Eye (tissue), 1 donor: ENCODE results near the gene TAMM41.
"Not testable (repeated sequence)": the region's sequence is repeated elsewhere in the genome, so short reads cannot be mapped to it uniquely, and the experiment has no call there.

ENCODE experiments used
- DNase-seq: peaks from one replicate; pipeline ENCODE4 v3.0.0-alpha.2; 2015

Gene TAMM41

DNA sequence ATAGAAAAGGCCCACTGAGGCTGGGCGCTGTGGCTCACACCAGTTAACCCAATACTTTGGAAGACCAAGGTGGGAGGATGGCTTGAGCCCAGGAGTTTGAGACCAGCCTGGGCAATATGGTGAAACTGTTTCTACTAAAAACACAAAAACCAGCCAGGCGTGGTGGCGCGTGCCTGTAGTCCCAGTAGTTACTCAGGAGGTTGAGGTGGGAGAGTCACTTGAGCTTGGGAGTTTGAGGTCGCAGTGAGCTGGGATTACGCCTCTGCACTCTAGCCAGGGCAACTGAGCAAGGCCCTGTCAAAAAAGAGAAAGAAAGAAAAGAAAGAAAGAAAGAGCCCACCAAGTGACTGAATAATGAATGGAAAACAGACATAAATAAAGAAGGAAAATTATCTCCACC is 32.0 kb downstream of the TAMM41 start:
- DNase-seq: no peak

DNA sequence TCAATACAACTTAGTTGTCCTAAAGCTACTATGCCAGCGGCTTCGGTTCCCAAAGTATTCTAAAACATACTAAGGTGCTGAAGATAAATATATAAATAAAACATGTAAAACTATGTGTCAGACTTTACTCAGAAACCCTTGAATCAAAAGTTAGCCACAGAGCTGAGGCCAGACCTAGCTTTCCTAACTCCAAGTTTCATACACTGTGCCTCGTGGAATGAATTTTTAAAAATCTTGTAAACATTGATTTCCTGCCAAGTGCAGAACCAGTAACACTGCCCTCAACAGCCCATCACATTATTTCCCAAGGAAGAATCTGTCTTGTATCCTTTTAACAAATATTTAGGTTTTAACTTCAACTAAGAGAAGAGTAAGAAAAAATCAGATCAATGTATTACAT is 36.4 kb downstream of the TAMM41 start:
- no peak for DNase-seq

DNA sequence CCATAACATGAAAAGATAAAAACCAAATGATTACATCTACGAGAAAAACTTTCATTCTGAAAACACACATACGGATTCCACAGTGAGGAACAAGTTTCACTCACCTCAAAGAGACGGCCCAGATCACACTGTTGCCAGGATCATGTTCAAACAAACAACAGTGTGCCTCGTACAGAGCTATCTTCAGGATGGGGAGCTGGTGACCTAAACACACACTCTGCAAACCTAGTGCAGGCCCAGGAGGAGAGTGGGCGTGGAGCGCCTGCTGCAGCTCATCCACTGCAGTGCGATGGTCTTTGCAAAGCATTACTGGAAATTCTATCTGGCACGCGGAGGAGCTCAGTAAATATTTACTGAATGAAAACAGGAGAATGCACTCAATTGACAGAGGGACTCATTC is 38.5 kb downstream of the TAMM41 start:
- DNase-seq: no peak

DNA sequence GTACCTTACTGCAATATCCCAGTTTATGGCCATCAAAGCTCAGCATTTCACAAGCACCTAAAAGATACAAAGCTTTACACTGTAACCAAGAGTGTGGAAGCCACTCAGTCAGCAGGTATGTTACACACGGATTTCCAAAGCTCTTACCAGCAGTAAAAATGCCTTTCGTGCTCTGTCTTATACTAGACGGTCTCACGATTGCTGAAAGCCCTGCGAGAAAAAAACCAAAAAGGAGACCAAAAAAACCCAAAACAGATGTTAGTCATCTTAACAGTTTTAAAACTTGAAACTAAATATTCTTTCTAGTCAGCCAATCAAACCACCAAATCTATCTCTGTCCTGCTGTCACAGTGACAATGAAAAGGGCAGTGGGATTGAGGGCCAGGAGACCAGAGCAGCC is 39.0 kb downstream of the TAMM41 start:
- DNase-seq: no peak

DNA sequence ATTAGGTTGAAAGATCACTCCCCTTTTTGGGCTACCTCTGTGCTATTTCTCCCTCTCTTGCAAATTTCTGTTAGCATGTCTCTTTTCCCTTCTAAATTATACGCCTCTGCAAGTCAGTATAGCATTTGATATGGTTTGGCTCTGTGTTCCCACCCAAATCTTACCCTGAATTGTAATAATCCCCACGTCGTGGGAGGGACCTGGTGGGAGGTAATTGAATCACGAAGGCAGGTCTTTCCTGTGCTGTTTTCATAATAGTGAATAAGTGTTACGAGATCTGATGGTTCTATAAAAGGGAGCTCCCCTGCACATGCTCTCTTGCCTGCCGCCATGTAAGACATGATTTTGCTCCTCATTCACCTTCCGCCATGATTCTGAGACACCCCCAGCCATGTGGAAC is 41.0 kb downstream of the TAMM41 start:
- DNase-seq: no peak

DNA sequence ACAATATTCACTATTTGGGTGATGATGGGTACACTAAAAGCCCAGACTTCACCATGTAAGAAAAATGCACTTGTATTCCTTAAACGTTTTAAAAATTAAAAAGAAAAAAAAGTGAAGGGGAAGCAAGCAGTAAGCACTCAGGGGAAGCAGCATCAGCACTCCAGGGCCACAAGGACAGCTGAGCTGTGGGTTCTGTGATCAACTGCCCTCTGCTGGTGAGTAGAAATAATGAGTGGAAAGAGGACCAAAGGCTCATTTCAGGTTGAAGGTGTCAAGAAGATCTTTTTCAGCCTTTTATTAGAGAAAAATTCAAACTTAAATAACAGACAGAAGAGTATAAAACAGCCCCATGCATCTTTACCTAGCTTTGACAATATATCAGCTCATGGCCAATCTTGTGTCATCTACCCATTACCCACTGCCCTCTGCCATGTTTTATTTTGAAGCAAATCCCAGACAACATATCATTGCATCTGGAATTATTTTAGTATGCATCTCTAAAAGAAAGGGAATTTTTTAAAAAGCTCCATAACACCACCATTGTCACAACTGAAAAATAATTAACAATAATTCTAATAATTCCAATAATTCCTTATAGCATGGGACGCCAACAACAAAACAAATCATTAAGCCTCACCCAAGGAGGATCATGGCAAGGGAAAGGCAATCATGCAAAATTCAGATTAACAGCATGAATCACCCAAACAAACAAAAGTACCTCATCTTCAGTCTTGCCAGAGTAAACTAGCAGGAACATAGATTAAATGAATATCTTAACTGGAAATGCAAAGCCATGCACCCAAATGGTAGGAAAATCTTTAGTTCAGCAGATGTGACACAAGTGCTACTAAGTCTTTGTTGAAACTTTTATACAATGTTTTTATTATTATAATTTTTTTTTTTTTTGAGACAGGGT is 42.5 kb downstream of the TAMM41 start:
- peak; percentile 51 for DNase-seq

DNA sequence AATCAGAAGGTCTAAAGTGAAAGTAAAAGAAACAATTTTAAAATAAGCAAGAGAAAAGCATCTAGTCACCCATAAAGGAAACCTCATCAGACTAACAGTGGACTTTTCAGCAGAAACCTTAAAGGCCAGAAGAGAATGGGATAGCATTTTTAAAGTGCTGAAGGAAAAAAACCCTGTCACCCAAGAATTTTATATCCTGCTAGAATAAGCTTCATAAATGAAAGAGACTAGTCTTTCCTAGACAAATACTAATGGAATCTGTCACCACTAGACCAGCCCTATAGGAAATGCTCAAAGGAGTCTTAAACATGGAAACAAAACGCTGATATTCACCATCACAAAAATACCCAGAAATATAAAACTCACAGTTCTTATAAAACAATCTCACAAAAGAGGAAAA is 46.9 kb downstream of the TAMM41 start:
- DNase-seq: no peak

DNA sequence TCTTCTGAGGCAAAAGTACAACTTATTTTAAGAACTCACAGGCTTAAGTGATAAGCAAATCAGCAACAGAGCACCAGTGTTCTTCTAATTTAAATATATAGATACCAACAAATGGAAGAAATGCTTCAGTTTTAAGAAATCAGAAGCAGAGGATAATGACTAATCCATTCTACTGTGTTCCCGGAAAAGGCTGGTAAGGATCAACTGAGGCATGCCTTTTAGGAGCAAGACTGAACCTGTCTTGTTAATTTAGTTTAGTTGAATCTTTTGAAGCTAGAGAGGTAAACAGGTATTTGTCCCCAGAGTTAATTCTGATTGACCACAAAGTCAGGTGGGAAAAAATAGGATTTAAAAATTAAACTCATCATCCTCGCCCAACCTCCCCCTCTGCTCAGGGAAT is 51.8 kb downstream of the TAMM41 start:
- DNase-seq: no peak

DNA sequence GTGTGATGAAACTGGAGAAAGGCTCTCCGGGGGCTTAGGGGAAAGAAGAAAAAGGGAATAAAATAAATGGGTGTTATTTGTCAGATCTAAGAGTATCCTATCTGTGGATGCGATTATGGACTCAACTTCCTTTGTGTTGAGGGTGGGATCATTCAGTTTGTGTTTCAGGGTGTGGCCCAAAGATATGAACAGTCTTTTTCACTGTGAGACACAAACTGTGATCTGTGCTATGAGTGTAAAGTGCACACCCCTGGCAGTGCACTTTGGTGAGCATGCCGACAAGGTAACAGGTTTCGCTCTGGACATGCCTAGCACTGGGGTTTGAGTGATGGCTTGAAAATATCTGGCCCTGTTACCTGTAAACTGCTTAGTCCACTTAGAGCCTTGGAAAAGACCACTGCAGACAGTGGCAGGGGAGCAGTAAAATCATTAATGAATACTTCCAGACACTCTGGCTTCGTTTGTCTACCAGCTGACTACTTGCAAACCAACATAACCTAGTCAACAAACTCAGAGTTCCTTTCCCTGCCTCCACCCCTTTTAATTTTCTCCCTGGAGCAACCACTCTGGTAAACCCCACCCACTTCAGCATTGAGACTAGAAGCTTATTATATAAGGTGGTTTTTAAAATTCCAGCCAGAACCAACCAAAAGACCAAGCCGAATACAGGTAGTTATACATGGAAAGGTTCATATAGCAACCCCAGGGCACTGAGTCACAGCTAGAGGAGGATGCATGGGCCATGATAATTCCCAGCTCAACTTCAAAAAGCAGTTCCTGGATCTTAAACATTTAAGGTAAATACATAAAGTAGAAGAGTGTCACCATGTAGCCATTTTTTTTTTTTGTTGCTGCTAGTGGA is 55.1 kb downstream of the TAMM41 start:
- DNase-seq: no peak

DNA sequence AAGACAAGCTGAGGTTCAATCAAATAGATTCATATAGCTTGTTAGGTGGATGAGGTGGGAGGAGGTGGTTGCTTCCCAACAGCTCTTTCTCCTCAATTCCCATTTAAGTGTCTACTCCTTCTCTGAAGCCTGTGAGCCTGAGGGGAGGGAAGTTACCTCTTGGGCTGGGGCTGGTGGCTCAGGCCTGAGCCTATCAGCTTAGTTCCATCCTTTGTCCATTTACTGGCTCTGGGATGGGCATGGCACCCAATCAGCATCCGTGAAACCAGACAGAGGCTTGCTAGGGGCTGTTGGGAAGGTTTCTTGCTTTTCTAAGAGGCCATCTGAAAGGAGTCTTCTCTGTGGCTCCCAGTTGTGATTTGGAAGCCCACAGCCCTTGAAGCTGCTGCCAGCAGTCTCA is 57.3 kb downstream of the TAMM41 start:
- no peak for DNase-seq

DNA sequence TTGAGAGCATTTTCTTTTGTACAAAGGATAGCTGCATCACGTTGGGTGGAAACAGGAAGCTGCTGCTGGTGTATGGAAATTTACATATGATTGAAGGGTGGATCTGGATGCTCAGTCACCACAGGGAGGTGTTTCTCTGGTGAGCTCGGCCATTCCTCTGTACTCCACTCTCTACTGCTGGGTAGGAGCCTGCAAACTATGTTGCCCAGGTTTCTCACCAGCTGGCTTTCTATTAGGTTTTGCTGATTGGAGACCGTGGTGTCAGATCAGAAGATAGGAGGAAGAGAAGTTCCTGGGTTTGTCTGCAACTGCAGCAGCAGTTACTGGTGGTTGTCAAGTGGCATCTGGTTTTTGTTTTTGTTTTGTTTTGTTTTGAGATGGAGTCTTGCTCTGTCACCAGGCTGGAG is 61.7 kb downstream of the TAMM41 start:
- no peak for DNase-seq

DNA sequence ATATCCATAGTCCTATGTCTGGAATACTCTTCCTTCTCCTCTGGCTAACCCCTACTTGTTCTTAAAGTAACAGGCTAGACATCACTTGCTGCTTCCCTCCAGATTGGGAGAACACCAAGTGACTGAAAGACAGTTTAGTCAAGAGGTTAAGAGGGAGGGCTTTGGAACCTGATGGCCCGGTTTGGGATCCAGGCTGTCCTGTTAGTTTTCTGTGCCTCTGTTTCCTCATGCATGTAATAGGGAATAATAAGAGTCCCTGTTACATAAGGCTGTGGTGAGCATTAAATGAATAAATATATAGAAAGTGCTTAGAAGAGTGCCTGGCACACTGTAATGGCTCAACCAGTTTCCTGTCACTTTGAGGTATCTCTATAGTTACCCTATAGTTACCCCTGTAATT is 66.3 kb downstream of the TAMM41 start:
- no peak for DNase-seq

DNA sequence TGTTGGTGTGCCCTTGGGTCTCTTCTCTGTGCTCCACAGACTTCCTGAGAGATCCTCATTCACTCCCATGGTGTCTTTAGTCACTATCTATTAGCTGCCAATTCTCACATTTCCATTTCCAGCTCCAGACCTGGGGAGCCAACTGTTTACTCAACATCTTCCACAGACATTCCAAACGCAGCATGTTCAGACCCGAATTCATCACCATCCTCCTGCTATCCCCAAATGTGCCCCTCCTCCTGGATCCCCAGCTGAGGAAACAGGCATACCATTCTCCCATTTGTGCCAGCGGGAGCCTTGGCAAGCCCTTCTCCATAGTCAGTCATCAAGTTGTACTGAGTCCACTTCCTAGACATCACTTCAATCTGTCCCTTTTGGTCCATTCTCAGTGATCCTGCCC is 67.1 kb downstream of the TAMM41 start:
- DNase-seq: no peak

DNA sequence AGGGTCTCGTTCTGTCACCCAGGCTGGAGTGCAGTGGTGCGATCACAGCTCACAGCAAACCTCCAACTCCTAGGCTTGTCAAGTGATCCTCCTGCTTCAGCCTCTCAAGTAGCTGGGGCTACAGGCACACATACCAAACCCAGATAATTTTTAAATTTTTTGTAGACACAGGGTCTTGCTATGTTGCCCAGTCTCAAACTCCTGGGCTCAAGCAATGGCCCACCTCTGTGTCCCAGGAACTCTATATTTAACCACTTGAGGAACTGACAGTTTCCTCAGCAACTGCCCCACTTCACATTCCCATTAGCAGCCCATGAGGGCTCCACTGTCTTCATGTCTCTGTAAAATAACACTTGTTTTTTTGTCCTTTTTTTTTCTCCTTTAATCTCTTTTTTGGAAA is 68.4 kb downstream of the TAMM41 start:
- DNase-seq: no peak

DNA sequence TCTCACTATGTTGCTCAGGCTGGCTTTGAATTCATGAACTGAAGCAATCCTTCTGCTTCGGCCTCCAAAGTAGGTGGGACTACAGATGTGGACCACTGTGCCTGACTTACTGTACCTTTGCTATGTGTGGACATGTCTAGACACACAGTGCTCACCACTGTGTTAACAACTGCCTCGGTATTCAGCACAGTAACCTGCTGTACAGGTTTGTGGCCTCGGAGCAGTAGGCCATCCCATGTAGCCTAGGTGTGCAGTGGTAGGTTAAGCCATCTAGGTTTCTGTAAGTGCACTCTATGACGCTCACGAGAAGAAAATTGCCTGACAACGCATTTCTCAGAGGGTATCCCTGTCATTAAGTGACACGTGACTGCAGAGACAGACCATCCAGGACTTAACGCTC is 70.3 kb downstream of the TAMM41 start:
- DNase-seq: no peak

DNA sequence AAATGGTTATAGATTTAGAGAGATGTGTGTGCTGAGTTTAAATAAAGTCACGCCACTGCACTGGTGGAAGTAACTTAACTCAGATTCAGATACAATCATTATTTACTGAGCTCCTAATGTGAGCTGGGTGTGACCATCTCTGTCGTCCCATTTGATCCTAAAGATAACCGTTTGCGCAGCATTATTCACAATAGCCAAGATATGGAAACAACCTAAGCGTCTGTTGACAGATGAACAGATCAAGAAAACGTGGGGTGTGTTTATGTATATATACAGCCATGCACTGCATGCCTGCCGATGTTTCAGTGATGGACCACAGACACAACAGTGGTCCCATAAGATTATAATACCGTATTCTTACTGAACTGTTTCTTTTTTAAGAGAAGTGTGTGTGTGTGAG is 71.2 kb downstream of the TAMM41 start:
- no peak for DNase-seq

DNA sequence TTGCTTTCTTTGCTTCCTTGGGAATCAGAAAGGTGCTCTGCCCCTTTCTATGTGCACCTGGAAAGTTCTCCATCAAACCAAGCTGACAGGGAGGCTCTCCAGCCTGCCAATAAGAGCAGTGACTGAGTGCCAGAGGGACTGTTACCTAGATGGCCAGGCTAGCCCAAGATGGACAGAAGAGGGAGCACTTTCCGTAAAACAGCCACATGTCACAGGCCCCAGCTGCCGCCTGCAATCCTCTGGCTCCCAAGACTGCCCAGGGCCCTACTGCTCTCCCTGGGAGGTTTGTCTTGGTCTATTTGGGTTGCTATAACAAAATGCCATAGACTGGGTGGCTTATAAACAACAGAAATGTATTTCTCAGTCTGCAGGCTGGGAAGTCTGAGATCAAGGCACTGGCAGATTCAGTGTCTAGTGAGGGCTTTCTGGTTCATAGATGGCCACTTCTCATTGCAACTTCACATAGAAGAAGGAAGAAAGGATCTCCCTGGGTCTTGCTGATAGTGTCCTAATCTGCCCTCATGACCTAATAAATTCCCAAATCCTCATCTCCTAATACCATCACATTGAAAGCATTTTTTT is 72.3 kb downstream of the TAMM41 start:
- DNase-seq: peak; percentile 76

DNA sequence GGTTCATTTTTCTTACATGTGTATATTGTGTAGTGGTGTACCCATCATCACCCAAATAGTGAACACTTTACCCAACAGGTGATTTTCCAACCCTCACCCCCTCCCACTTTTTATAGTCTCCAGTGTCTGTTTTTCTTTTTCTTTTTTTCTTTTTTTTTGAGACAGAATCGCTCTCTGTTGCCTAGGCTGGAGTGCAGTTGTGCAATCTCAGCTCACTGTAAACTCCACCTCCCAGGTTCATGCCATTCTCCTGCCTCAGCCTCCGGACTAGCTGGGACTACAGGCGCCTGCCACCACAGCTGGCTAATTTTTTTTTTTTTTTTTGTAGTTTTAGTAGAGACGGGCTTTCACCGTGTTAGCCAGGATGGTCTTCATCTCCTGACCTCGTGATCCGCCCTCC is 74.8 kb downstream of the TAMM41 start:
- DNase-seq: not testable (repeated sequence)

DNA sequence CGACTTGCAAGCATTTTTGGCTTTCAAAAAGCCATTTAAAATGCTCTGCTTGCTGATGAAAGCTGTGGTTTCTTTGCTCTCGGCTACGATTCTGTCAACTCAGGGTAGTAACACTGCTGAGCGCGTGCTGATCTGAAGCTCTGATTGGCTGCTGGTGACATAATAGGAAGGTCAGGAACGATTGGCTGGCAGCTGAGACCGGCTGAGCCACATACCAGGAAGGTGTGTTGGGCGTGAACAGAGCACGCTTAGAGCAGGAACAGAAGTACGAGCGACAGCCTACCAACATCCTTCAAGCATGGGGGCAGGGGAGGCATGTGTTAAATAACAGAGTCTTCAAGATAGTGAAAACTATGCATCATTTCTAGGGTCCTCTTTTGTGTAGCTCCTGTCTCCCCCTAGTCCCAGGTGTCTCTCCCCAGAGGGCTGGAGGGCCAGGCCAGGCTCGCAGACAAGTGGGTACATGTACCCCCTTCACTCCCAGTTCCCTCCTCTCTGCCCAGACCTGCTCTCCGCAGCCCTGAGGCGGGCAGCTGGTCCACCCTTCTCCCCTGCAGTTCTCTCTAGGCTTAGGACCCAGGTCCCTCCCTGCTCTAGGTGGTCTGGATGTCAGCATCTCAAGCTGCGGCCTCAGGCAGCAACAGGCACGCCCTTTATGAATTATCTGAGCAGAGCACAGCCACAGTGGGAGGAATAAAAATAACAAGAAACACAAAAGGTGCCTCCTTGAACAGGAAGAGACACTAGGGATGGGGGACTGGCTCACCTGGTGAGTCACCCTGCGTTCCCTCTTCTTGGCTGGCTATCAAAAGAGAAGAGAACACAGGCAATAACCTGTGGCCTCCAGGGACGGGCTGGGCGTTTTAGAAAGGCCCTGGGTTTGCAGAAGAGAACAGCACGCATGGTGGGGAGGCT is 76.0 kb downstream of the TAMM41 start:
- peak; percentile 93 for DNase-seq

DNA sequence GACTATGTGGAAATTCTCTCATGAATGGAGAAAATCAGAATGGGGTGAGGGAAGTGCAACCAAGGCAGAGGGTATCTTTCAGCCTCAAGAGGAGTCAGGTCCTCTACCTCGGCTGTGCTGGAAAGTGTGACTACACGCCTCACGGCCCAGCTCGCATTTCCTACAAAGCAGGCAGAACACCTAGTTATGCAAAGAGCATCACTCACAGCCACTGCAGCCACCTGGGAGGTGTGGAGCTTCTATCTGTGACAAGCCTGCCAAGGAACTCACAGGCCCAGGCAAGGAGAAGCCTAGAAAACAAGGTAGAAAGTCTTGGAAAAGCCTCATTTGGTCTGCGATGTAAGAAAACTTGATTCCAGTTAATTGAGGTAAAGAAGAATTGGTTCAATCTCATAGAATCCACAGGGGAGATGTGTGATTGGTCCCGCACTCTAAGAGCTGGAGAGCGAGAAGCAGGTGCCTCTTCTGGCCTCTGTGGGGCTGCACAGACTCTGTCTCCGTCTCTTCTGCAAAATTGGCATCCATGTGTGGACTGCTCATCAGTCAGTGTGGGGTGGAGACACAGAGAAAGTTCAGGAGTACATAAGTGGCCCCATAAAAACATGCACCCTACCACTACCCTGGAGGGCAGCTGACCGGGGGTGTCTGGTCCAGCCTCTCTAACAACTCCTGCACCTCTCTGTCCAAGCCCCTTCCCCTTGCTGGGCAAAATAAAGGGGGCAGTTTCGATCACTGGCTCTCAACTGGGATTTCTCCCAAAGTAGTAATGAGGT is 76.8 kb downstream of the TAMM41 start:
- no peak for DNase-seq

DNA sequence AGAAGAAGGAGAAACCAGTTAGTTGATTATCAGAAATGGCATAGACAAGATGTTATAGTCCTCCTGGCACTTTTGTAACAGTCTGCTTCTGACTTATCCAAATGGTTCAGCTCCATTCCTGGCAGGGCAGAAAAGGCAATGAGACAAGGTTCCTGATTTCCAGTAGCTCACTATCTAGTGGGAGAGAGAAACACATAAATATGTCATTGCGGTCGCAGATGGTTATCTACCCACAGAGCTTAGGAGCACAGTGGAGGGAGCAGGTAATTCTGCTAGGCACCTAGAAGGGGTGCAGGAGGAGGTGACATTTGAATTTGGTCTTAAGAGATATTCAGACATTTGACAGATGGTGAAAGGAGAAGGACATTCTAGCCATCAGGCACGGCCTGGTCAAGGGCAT is 78.1 kb downstream of the TAMM41 start:
- no peak for DNase-seq

DNA sequence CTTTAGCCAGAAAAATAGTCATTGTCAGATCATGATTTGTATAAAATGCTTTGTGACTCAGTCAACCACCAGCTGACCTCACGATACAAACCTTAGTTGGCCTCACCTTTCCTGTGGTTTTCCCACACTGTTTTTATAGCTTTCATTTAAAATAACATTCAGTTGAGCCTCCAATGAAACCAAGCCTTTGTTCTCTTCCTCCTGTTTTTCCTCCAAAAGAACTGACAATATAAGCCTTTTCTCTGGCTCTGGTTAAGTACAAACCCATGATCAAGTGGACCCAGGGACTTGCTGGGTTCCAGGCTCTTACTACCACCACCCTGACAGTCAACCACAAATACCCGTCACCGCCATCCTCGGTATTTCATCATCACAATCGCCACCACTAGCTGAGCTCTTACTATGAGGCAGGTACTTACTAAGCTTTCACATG is 81.7 kb downstream of the TAMM41 start:
- DNase-seq: no peak
